A549 treated with Mapracorat at 1 μM for 4 hours (cell line): Measurements from ENCODE around the gene ARG1. TPM values are rescaled to one million over a fixed set of nuclear protein-coding genes. Genes with fewer than 3 reads are reported as not detected.

Experiments used
- total RNA-seq: library from RNA; stranded (reverse); fragments of 200-300 nt; extraction: Qiagen RNA extraction; gene quantifications from 5 replicates; pipeline ENCODE4 v1.2.3, GENCODE V29; 2022

Gene ARG1
- total RNA-seq, result not detected in 5 replicates

GRCh38 chr6:131572686-131573415, at the start of gene ARG1:
Gene ARG1, plus strand, starts transcription at chr6:131573226. Its CDS starts 57 bp downstream, at chr6:131573283.

GRCh38 chr6:131627724-131628682, 55.0 kb downstream of the ARG1 start, which contains the start of gene MED23:
Gene MED23, minus strand, starts transcription at chr6:131628242. Its CDS starts 193 bp downstream, at chr6:131628049.

Other genes with a start within 250 kb of the ARG1 start
- gene MED23, start 55.0 kb downstream of the ARG1 start, total RNA-seq, result 5.8 to 7.7 TPM (median 6.6 TPM) in 5 replicates
- not detected in 5 replicates for gene ENPP3, start 64.1 kb downstream of the ARG1 start, total RNA-seq
- gene OR2A4, start 128.2 kb downstream of the ARG1 start, total RNA-seq, result not detected in 5 replicates
- gene CTAGE9, start 137.8 kb downstream of the ARG1 start, total RNA-seq, result not detected in 5 replicates
- gene ENPP1, start 234.8 kb downstream of the ARG1 start, total RNA-seq, result 1.1 to 1.5 TPM (median 1.4 TPM) in 5 replicates